ENCODE results near the gene MOV10L1.

- TF ChIP-seq, protein P1, sequence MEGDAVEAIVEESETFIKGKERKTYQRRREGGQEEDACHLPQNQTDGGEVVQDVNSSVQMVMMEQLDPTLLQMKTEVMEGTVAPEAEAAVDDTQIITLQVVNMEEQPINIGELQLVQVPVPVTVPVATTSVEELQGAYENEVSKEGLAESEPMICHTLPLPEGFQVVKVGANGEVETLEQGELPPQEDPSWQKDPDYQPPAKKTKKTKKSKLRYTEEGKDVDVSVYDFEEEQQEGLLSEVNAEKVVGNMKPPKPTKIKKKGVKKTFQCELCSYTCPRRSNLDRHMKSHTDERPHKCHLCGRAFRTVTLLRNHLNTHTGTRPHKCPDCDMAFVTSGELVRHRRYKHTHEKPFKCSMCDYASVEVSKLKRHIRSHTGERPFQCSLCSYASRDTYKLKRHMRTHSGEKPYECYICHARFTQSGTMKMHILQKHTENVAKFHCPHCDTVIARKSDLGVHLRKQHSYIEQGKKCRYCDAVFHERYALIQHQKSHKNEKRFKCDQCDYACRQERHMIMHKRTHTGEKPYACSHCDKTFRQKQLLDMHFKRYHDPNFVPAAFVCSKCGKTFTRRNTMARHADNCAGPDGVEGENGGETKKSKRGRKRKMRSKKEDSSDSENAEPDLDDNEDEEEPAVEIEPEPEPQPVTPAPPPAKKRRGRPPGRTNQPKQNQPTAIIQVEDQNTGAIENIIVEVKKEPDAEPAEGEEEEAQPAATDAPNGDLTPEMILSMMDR (IDR thresholded peaks at IDR 0.05; ENCODE audit: low read depth, low read length), result no peak
- TF ChIP-seq EZH2phosphoT487 (IDR thresholded peaks at IDR 0.05; ENCODE audit: low read depth), result no peak
Measured at GRCh38 chr22:50182176-50183081, 92.6 kb downstream of the MOV10L1 start.
